ENCODE data around the gene ANKRD23.
"Not testable (repeated sequence)": the region's sequence is repeated elsewhere in the genome, so short reads cannot be mapped to it uniquely, and the experiment has no call there.

ANKRD23 gene

DNA sequence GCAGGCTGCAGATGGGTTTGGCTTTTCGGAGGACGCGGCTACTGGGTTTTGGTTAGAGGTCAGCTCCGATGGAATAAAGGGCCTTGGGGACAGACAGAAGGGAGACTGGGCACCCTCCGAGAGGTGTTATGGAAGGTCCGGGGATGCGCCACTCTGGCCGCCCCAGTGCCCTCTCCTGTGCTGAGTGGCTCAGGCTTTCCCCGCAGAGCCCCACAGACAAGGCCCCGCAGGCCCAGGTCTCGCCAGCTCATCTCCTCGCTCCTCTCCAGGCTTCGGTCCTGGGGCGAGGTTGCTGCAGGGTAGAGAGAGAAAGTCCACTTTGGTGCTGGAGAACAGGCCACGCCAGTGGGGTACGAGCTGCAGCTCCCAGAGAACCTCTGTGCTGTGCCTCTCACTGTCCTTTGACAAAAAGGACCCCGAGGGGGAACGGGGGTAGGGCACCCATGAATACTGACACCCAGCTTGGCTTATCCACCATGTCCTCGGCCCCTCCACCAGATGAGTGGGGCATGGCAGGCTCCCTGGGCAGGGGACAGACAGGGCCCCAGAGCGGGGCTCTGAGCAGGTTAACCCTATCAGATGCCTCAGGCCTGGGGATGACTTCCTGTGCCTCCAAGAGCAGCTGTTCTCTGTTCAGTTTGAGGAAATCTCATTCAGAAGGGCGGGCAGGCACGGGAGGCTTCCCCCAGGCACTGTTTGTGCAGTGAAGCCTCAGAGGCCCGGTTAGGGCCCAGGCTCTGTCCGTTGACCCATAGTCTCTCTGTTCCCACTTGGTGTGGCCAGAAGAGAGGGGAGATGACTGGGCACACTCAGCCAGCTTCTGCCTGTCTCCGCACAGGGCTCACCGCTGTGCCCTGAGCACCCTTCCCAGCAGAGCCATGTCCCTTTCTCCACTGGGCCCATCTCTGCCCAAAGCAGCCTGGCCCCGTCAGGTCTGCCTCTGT lies 43.5 kb downstream of the ANKRD23 start:
- no peak overlapping the region for H3K4me3 ChIP-seq (ENCODE audit: low read length)
- no peak for DNase-seq (ENCODE audit: low read depth)
- TF ChIP-seq, protein P1, sequence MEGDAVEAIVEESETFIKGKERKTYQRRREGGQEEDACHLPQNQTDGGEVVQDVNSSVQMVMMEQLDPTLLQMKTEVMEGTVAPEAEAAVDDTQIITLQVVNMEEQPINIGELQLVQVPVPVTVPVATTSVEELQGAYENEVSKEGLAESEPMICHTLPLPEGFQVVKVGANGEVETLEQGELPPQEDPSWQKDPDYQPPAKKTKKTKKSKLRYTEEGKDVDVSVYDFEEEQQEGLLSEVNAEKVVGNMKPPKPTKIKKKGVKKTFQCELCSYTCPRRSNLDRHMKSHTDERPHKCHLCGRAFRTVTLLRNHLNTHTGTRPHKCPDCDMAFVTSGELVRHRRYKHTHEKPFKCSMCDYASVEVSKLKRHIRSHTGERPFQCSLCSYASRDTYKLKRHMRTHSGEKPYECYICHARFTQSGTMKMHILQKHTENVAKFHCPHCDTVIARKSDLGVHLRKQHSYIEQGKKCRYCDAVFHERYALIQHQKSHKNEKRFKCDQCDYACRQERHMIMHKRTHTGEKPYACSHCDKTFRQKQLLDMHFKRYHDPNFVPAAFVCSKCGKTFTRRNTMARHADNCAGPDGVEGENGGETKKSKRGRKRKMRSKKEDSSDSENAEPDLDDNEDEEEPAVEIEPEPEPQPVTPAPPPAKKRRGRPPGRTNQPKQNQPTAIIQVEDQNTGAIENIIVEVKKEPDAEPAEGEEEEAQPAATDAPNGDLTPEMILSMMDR (conservative IDR thresholded peaks at IDR 0.05; ENCODE audit: low read depth, low read length): no peak

DNA sequence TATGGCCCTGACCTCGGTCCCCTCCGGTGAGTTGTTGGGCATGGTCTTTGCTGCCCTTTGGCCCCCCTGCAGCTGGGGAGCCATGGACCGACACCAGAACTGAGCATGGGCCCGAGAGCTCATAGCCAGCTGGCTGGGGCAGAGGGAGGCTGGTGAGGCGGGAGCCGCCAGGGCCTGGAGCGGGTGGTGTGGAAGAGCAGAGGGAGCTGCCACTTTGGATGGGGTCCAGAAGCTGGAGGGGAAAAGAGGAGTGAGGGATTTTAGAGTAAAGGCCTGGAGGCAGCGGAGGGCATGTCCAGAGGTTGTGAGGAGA lies 44.2 kb downstream of the ANKRD23 start:
- H3K4me3 ChIP-seq (ENCODE audit: low read length): no peak overlapping the region
- DNase-seq (ENCODE audit: low read depth): no peak
- TF ChIP-seq, protein P1 (conservative IDR thresholded peaks at IDR 0.05; ENCODE audit: low read depth, low read length): no peak

DNA sequence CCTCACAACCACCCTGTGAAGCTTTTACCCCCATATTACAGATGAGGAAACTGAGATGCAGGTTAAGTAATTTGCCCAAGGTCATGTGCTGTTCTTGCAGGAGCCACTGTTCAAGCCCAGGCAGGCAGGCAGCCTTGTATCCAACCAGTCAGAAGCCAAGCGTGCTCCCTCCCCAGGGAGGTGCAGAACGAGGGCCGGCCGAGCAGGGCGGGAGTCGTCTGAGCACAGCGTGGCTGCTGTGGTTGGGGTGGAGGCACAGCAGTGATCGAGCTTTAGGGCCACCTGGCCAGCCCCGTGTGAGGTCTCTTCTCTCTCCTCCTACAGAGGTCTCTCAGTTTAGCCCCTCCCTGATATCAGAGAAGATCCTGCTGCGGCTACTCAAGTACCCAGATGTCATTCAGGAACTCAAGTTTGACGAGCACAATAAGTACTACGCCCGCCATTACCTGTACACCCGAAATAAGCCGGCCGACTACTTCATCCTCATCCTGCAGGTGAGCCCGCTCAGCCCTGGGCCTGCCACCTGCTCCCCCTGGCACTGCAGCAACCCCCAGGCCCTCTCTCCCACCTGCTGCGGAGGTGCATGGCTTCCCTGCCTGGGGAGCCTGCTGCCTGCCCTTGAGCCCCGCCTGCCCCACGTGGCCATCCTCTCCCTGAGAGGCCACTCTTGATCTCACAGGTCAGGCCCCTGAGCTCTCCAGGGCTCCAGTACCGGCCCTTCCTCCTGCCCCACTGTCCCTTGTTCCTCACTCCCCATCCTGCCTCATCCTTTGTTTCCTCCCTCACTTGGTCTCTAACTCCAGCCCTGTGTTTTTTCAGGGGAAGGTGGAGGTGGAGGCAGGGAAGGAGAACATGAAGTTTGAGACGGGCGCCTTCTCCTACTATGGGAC lies 44.8 kb downstream of the ANKRD23 start:
- DNase-seq (ENCODE audit: low read depth): no peak

DNA sequence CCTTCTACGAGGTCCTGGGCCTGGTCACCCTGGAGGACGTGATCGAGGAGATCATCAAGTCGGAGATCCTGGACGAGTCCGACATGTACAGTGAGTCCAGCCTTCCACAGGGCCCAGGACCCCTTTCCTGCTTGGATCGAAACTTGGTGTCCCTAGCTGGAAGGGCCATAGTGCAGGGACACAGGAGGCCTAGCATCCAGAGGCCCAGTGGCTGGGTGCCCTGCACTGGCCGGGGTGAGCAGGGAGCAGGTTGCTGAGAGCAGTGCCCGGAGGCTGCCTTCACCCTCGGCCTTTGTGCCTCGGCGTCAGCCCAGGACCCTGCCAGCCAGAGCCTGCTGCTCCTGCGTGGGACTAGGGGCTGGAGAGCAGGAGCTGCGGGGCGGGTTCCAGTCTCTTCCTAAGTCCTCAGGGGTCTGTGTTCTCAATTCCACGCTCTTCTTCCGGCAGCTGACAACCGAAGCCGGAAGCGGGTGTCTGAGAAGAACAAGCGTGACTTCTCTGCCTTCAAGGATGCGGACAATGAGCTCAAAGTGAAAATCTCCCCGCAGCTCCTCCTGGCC lies 46.7 kb downstream of the ANKRD23 start:
- TF ChIP-seq, protein P1 (conservative IDR thresholded peaks at IDR 0.05; ENCODE audit: low read depth, low read length): no peak
- H3K4me3 ChIP-seq (ENCODE audit: low read length): no peak overlapping the region
- DNase-seq (ENCODE audit: low read depth): no peak

More for the DNA sequence above, 44.8 kb downstream of the ANKRD23 start:
- TF ChIP-seq, protein P1 (conservative IDR thresholded peaks at IDR 0.05; ENCODE audit: low read depth, low read length): no peak
- no peak overlapping the region for H3K4me3 ChIP-seq (ENCODE audit: low read length)

DNA sequence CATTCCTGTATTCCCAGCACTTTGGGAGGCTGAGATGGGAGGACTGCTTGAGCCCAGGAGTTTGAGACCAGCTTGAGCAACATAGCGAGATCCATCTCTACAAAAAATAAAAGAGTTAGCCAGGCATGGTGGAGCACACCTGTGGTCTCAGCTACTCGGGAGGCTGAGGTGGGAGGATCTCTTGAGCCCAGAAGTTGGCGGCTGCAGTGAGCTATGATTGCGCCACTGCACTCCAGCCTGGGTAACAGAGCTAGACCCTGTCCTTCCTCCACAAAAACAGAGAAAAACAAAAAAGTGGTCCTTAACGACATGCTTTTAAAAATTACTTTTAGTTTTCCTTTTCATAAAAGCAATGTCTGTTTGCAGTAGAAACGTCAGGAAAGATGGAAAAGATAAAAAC lies 47.3 kb downstream of the ANKRD23 start:
- not testable (repeated sequence) for H3K4me3 ChIP-seq (ENCODE audit: low read length); DNase-seq (ENCODE audit: low read depth)

DNA sequence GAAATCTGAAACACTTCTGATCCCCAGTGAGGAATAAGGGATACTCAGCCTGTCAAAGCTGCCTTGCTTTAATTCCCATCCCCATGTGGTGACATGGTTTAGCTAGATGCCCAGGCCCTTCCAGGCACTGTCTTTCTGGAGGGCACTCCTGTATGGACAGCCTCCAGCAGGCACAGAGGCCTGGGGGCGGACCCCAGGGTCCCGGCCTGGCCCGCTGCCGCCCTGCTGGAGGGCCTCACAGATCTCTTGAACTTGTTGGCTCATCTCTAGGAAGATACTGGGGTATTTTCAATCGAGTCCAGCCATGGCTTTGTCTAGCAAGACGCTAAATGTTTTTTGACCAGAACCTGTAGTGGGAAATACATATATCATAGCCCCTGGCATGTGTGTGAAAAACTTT lies 48.7 kb downstream of the ANKRD23 start:
- no peak for DNase-seq (ENCODE audit: low read depth)
- TF ChIP-seq, protein P1 (conservative IDR thresholded peaks at IDR 0.05; ENCODE audit: low read depth, low read length): no peak
- H3K4me3 ChIP-seq (ENCODE audit: low read length): no peak overlapping the region
